Measurements from ENCODE around the gene ARVCF.

ARVCF gene

GRCh38 chr22:19987394-19988306 lies 29.0 kb downstream of the ARVCF start:
- H3K4me1 ChIP-seq (ENCODE audit: insufficient read depth, low read length, severe bottlenecking) = peaks cover 8% of the 10 kb centered on the region
- no peaks in the 10 kb centered on the region for H3K27me3 ChIP-seq (ENCODE audit: insufficient read depth, low read length)
- TF ChIP-seq EZH2 (IDR thresholded peaks at IDR 0.05; ENCODE audit: borderline replicate concordance, low read length) (no peak), CTCF (IDR thresholded peaks at IDR 0.05; ENCODE audit: low read length) (no peak)
- H3K4me2 ChIP-seq (ENCODE audit: low read length) = peak overlapping the region; percentile 59; the same call in 1 of the 2 replicates
- no peak overlapping the region for H2AFZ ChIP-seq (ENCODE audit: low read length)
- no peaks in the 10 kb centered on the region for H3K9me2 ChIP-seq (ENCODE audit: low read depth, low read length)
- no peak overlapping the region for H3K27ac ChIP-seq (ENCODE audit: low read depth, low read length, poor library complexity, severe bottlenecking)
- H3K4me3 ChIP-seq (ENCODE audit: low read depth, low read length, poor library complexity, severe bottlenecking) = peak overlapping the region; percentile 39
- no peaks in the 10 kb centered on the region for H3K79me2 ChIP-seq (ENCODE audit: insufficient read depth, low read length)
- no peaks in the 10 kb centered on the region for H4K20me1 ChIP-seq (ENCODE audit: insufficient read depth, low read length)
- H3K9ac ChIP-seq (ENCODE audit: low read length) = no peak overlapping the region
- no peaks in the 10 kb centered on the region for H3K9me3 ChIP-seq (ENCODE audit: low read length)
- H3K36me3 ChIP-seq (ENCODE audit: insufficient read depth, low read length) = no peaks in the 10 kb centered on the region
- no peaks in the 10 kb centered on the region for H3F3A ChIP-seq (ENCODE audit: insufficient read depth, low read length)

- Histone ChIP-seq H3F3A (ENCODE audit: insufficient read depth, low read length) (no peaks in the 10 kb centered on the region), H3K79me2 (ENCODE audit: insufficient read depth, low read length) (no peaks in the 10 kb centered on the region), H3K9ac (ENCODE audit: low read length) (peak overlapping the region; percentile 56; the same call in 1 of the 2 replicates), H3K9me2 (ENCODE audit: low read depth, low read length) (no peaks in the 10 kb centered on the region), H3K4me2 (ENCODE audit: low read length) (peak overlapping the region; percentile 85), H3K4me3 (ENCODE audit: low read depth, low read length, poor library complexity, severe bottlenecking) (peak overlapping the region; percentile 68), H3K27me3 (ENCODE audit: insufficient read depth, low read length) (no peaks in the 10 kb centered on the region), H4K20me1 (ENCODE audit: insufficient read depth, low read length) (no peaks in the 10 kb centered on the region), H3K9me3 (ENCODE audit: low read length) (no peaks in the 10 kb centered on the region), H3K4me1 (ENCODE audit: insufficient read depth, low read length, severe bottlenecking) (peaks cover 8% of the 10 kb centered on the region), H2AFZ (ENCODE audit: low read length) (no peak overlapping the region), H3K27ac (ENCODE audit: low read depth, low read length, poor library complexity, severe bottlenecking) (no peak overlapping the region), H3K36me3 (ENCODE audit: insufficient read depth, low read length) (no peaks in the 10 kb centered on the region)
- TF ChIP-seq CTCF (IDR thresholded peaks at IDR 0.05; ENCODE audit: low read length) (no peak), EZH2 (IDR thresholded peaks at IDR 0.05; ENCODE audit: borderline replicate concordance, low read length) (no peak)
Observed at GRCh38 chr22:19986410-19987341, 29.9 kb downstream of the ARVCF start.

GRCh38 chr22:19986011-19986409 lies 30.6 kb downstream of the ARVCF start:
- Histone ChIP-seq H3K9ac (ENCODE audit: low read length) (no peak overlapping the region; the same call in 1 of the 2 replicates), H3F3A (ENCODE audit: insufficient read depth, low read length) (no peaks in the 10 kb centered on the region), H3K79me2 (ENCODE audit: insufficient read depth, low read length) (no peaks in the 10 kb centered on the region), H3K27ac (ENCODE audit: low read depth, low read length, poor library complexity, severe bottlenecking) (no peak overlapping the region), H3K9me2 (ENCODE audit: low read depth, low read length) (no peaks in the 10 kb centered on the region), H3K4me3 (ENCODE audit: low read depth, low read length, poor library complexity, severe bottlenecking) (peak overlapping the region; percentile 68), H3K9me3 (ENCODE audit: low read length) (no peaks in the 10 kb centered on the region), H2AFZ (ENCODE audit: low read length) (no peak overlapping the region), H4K20me1 (ENCODE audit: insufficient read depth, low read length) (no peaks in the 10 kb centered on the region), H3K27me3 (ENCODE audit: insufficient read depth, low read length) (no peaks in the 10 kb centered on the region), H3K4me1 (ENCODE audit: insufficient read depth, low read length, severe bottlenecking) (peaks cover 8% of the 10 kb centered on the region), H3K36me3 (ENCODE audit: insufficient read depth, low read length) (no peaks in the 10 kb centered on the region), H3K4me2 (ENCODE audit: low read length) (peak overlapping the region; percentile 85; the same call in 1 of the 2 replicates)
- TF ChIP-seq CTCF (IDR thresholded peaks at IDR 0.05; ENCODE audit: low read length) (no peak), EZH2 (IDR thresholded peaks at IDR 0.05; ENCODE audit: borderline replicate concordance, low read length) (no peak)

Data from OCI-LY1 (cell line).